ENCODE measurements around the gene BBS4. TPM values are rescaled to one million over a fixed set of nuclear protein-coding genes. Genes with fewer than 3 reads are reported as not detected.
"Not testable (repeated sequence)": the region's sequence is repeated elsewhere in the genome, so short reads cannot be mapped to it uniquely, and the experiment has no call there.

BBS4 gene, protein sequence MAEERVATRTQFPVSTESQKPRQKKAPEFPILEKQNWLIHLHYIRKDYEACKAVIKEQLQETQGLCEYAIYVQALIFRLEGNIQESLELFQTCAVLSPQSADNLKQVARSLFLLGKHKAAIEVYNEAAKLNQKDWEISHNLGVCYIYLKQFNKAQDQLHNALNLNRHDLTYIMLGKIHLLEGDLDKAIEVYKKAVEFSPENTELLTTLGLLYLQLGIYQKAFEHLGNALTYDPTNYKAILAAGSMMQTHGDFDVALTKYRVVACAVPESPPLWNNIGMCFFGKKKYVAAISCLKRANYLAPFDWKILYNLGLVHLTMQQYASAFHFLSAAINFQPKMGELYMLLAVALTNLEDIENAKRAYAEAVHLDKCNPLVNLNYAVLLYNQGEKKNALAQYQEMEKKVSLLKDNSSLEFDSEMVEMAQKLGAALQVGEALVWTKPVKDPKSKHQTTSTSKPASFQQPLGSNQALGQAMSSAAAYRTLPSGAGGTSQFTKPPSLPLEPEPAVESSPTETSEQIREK
- 17.1 TPM for total RNA-seq

DNA sequence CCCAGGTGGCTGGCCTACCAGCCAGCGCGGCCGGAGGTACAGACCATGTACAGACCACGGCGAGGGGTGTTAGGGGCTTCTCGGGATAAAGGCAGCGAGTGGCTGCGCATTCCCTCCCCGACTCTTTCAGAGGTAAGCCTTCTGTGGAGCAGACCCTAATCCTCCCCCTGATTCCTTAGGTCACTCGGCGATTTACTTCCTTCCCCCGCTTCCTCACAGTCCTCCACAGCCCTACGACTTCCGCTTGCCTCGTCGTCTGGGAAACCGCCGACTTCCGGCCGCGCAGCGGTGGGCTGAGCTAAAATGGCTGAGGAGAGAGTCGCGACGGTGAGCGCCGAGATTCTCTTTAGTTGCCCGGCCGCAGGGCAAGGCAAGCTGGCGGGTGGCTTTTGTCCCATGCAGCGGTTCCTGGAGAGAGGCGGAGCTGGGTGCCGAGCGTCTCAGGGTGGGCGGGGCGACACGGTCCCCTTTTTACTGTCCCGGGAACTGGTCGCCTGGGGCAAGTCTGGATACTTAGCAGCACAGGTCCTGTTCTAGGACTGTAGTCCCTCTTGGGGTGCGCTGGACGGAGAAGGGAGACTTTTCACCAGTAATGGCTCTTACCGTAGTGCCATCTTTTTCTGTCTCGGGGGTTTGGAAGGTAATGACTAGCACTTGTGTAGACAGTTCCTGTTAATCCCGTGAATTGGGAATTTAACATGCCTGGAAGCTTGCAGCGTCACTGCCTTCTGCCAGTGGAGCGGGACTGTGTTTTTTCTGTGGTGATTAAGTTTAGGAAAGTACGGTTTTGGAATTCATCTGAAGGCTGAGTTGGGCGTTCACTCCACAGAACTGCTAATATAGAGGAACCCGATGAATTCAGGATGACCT lies at the start of gene BBS4, which contains the start of gene HIGD2B:
Gene BBS4, plus strand, starts transcription at position 283 of the 870 bp plus-strand sequence. Its CDS starts 21 bp downstream, at position 304.
Gene HIGD2B, minus strand, starts transcription at position 258 of the 870 bp plus-strand sequence. CDS start 9,808 bp downstream, outside the sequence.
- FAIRE-seq (no peak), DNase-seq (ENCODE audit: low spot score in 2 of 2) (peak; percentile 41 to 69)

DNA sequence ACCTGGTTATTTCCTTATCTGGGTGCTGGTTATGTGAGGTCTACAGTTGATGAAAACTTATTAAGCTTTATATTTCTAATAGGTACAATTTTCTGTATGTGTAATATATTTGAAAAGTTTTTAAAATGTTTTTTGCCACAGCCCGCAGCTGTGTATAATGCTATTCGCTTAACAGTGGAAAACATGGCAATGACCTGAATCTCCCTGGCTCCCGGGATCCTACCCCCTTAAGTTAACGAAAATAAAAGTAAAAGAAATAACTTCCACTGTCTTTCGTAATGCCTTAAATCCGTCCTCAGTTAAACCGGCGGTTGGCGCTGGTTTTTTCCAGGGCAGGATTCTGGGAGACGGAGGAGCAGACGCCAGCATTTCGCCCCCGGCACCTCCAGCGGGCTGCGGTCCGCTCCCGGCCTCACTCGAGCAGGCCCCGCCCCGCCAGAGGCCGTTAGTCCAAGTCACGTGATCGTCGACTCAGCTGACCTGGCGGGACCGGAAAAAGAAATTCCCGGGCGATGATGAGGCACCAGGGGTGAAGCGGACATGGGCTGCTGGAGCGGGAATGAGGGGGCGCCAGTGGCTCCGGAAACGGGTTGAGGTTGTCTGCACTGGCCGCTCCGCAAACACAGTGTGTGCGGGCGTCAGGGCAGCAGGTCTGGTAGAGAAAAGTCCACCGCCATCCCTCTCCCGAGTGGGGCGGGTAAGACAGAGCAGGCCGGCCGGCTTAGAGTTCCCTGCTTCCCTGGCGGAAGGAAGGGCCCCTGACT lies 49.3 kb upstream of the BBS4 start:
- not testable (repeated sequence) for DNase-seq (ENCODE audit: low spot score in 2 of 2); FAIRE-seq

DNA sequence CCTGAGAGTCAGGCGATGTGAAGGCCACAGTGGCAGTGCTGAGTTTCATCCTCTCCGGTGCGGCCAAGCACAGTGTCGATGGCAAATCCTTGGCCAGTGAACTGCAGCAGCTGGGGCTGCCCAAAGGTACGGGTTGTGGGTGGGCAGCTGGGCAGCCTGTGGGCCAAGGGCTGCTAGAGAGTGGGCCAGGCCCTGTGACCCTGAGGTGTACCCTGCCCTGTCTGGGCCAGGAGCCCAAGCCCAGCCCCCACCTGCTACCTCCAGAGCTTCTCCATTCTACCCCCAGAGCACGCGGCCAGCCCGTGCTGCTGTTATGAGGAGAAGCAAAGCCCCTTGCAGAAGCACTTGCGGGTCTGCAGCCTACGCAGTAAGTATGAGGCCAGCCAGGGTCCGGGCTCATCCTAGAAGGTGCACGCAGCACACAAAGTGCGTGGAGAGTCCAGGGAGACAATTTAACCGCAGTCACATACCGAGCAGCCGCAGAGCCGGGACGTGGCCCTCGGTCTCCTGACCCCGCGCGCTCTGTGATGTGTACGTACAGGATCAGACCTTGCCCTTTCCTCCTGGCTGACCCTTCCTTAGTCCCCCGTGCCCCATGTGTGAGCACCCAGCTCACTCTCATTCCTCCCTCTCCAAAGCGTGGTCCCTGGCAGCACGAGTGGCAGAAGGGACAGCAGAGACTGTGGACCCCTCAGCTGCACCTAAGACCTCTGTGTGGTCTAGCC lies 46.1 kb upstream of the BBS4 start:
- FAIRE-seq; DNase-seq (ENCODE audit: low spot score in 2 of 2): not testable (repeated sequence)

DNA sequence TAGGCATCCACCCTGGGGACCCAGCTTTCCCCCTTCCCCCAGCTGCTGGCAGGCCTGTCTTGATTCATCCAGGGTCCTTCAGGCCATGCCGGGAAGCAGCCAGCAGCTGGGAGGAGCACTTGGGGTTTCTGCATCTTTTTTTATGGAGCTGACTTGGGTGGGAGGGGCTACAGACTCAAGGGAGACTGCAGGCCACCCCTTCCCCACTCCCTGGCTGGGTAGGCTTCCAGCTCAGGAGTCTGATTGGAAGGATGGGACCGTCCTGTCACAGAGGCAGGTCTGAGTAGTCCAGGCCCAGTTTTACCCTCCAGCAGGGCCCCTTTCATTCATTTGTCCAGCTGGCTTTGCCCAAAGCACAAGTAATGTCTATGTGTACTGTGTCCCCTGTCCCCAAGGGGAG lies 43.7 kb upstream of the BBS4 start:
- not testable (repeated sequence) for FAIRE-seq; DNase-seq (ENCODE audit: low spot score in 2 of 2)

DNA sequence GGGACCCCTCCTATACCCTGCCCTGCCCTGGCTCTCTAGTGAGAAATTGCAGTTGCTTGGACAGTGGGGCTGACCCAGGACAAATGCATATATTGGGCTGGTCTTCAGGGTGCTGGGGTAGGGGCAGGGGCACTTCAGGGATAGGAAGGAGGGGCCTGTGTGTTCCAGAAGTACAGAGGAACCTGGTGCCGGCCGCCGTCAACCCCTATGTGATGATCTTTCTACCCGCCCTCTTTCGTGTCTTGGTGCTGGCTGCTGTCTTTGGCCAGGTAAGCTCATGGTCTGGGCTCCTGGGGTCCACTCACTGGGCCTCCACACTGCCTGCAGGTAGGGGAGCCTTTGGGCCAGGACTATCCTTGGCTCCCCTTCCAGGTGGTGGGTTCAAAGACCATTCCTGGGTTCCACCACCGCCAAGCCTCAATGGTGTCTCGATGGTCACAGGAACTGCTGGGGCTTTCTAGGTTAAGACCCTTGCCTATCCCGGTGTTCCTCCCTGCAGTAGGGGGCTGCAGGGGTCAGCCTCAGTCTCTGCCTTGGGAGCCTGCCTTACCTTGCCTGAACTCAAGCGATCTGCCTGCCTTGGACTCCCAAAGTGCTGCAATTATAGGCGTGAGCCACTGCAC lies 37.3 kb upstream of the BBS4 start:
- DNase-seq (ENCODE audit: low spot score in 2 of 2); FAIRE-seq: not testable (repeated sequence)

DNA sequence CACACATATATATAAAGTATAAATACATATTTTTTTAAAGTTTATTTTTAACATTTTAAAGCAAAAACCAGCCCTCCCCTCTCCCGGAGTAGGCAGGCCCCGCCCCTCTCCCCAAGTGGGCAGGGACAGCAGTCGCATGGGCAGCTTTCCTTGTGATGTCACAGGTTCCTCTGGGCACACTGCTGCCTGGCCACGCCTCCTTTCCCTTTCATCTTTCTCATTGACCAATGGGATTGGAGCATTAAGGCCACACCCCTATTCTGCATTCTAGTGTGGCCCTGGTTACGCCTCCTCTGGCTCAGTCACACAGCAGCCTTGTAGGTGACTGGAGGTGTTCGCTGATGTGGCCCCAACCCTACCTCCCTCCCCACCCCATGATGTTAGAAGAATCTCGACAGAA lies 31.6 kb upstream of the BBS4 start, which contains the start of gene GOLGA6B:
Gene GOLGA6B, plus strand, starts transcription at position 301 of the 400 bp plus-strand sequence. Its CDS starts 41 bp downstream, at position 342.
- FAIRE-seq; DNase-seq (ENCODE audit: low spot score in 2 of 2): not testable (repeated sequence)

DNA sequence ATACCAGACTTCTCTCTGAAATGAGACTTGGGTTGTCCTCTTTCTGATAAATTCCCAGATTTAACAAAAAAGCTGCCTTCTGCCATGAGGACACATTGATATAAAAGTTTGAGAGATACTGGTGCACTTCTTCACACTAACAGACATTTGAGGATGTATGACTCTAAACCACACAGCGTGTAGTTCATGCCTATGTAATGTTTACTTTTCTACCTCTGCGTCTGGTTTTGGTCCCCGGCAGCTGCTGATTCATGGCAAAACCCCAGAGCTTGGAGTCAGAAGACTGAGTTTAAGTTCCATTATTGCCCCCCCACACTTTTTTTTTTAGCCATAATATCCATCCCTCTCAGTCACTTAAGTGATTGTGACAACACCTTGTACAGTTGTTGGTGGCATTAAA lies 30.0 kb upstream of the BBS4 start:
- not testable (repeated sequence) for FAIRE-seq; DNase-seq (ENCODE audit: low spot score in 2 of 2)

DNA sequence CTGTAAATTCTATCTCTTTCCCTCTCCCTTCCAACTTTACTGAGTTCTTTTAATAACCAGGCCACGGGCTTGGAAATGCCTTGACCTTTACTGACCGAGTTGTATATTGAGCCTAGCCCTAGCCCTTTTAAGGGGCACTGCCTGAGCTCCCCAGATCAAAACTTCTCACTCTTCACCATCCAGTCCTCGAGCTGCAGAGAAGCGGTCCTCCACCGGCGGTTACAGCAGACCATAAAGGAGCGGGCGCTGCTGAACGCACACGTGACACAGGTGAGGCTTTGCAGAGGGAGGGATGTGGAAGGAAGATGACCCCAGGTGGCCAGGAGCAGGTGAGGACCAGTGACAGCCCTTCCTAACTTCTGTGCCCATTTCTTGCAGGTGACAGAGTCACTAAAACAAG lies 24.9 kb upstream of the BBS4 start:
- not testable (repeated sequence) for FAIRE-seq; DNase-seq (ENCODE audit: low spot score in 2 of 2)

DNA sequence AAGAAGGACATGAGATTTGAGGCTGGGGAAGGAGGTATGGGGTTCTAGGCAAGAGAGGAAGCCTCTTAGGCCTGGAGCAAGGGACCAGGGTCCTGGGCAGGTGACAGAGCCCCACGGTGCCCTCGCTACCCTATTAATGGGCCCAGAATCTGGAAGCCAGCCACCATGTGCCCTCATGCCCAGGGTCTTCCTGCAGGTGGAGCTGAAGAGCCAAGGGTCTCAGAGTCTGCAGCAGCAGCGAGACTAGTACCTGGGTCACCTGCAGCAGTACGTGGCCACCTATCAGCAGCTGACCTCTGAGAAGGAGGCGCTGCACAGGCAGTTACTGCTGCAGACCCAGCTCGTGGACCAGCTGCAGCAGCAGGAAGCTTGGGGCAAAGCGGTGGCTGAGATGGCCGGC lies 22.1 kb upstream of the BBS4 start:
- not testable (repeated sequence) for FAIRE-seq; DNase-seq (ENCODE audit: low spot score in 2 of 2)

DNA sequence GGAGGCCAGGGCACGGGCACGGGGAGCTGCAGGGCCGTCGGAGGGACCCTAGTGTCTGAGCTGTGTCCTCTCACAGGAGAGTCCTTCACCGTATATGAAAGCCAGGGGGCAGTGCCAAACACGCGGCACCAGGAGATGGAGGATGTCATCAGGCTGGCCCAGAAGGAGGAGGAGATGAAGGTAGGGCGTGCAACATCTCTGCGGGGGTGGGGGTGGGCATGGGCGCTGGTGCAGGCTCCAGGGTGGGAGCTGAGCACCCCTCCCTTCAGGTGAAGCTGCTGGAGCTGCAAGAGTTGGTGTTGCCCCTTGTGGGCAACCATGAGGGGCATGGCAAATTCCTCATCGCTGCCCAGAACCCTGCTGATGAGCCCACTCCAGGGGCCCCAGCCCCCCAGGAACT lies 20.3 kb upstream of the BBS4 start:
- not testable (repeated sequence) for DNase-seq (ENCODE audit: low spot score in 2 of 2); FAIRE-seq

DNA sequence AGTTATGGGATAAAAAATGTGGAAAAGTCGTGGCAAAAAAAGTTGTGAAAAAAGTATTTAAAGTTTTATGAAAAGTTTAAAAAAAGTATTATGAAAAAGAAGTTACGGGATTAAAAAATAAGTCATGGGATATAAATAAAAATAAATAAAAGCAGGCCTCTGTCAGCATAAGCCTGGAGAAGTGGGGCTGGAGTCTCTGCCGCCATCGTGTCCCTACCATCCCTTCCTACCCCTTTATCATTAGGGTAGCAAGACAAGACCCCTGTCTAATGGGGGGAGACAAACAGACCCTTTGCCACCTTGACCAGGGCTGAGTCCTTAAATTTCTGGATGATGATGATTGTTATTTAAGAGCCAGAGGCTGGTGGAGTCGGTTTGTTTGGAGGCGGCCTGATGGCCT lies 16.2 kb upstream of the BBS4 start:
- not testable (repeated sequence) for DNase-seq (ENCODE audit: low spot score in 2 of 2)
- peak; percentile 88 for FAIRE-seq

DNA sequence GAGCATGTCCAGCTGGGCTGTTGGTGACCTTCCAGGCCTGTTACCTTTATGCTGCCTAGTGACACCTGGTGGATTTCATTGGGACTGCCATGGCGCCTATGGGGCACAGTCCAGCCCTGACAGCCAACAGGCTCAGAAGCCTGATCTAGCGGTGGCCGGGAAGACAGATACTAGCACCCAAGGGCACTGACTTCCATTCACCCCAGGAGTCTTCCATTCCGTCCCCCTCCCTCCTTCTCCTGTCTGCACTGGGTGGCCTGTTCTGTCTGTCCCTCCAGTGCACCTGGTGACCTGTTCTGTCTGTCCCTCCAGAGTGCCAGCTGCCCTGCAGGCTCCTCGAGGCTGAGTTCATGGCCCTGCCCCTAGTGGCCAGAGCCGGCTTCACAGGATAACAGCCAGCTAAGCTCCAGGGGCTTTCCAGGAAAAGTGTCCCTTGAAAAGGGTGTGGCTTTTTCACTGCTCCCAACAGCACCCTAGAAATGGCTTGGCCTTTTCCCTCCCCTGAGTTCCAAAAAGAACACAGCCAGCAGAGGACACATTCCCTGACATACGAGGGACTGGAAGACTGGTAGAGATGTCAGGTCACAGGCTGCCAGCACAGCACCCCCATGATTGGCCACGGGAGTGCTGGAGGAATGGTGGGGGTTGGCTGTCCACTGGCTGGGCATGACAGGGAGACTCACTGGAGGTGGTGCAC lies 15.2 kb upstream of the BBS4 start:
- not testable (repeated sequence) for FAIRE-seq
- peak in 1 of 2 donors; percentile 29 for DNase-seq (ENCODE audit: low spot score in 2 of 2)

DNA sequence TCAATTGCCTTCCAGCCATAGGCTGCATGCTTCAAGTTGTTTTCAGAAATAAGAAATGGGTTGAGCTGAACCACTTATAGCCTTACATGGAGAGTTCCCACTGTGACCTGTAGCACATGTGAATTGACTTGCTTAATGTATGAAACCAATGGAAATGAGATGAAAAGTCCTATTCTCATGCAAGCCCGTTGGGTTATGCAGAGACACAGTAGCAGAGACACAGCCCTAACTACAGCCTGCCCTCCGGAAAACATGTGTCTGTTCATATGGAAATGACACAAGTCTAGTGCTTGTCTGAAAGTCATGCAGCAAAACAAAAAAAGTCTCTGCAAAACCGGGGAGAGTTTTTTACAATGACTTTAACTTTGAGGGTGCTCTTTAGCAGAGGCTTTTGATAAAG lies 14.5 kb upstream of the BBS4 start:
- DNase-seq (ENCODE audit: low spot score in 2 of 2) (no peak), FAIRE-seq (no peak)

DNA sequence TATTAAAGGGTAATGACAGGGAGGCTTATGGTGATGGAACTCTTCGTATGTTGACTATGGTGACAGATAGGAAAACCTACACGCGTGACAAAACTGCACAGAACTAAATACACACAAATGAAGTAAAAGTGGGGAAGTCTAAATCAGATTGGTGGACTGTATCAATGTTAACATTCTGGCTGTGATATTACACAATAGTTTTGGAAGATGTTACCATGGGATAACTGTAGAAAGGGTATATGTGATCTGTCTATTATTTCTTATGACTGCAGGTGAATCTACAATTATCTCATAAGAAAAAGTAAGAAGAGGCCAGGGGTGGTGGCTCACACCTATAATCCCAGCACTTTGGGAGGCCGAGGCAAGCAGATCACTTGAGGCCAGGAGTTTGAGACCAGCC lies 9.2 kb upstream of the BBS4 start:
- FAIRE-seq (no peak), DNase-seq (ENCODE audit: low spot score in 2 of 2) (no peak)

DNA sequence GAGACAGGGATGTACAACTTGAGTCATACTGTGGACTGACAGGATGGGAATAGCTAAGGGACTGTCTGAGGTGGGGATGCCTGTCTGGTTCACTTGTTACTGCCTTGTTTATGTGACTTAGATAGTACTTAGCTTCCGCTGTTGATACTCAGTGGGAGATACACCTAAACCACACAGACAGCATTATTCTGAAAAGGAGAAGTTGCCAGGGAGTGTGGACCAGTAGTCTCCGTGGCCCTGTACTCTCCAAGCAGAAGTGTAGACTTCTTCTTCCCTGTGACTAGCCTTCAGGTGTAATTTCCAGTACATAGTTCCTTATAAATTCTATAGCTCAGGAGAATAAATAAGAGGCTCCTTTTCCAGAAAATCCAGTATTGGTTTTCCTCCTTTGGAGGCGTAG lies 5.1 kb upstream of the BBS4 start:
- no peak for DNase-seq (ENCODE audit: low spot score in 2 of 2)
- FAIRE-seq = no peak

DNA sequence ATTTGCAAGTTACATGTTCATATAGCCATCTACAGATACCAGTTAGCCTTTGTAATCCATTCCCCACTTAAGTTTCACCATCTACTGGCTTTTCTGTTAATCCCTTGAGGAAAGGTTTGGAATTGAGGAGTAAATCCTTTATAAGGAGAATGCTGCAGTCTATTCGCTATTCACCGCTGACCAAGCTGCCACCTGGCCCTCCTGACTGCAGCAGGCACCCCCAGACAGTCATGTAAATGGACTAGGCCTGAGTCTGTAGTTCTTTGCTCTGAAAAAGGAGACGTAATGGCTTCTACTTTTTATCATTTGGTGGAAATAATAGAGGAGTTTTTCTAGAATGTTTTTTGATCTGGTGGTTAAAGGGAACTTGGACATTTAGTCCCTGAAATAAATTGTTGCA lies 3.2 kb upstream of the BBS4 start:
- DNase-seq (ENCODE audit: low spot score in 2 of 2) = no peak
- no peak for FAIRE-seq

DNA sequence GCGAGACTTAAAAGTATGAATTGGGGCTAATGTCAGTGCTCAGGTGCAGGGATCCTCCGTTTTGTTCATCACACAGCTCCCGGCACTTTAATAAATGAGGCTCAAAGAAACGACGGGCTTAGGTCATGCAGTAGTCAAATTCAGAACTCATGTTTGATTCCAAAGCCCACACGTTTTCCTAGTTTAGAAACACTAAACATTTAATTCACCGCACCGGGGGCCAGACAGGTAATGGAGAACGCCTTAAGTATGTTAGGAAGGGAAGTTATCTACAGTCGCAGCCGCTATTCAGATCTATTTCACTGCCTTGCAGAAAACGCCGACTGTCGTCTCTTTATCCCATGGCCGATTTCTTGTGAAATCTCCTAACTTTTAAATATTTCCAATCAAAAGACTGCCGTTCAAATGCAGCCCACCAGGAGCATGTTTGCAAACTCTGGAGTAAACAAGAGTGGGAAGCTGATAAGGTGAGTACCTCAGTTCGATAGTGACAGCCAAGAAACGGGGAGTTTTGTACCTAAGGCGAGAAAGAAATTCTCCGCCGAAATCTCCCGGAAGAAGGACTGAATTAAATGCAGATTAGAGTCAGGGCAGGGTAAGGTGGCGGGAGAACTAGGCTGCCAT lies 594 bp upstream of the BBS4 start:
- DNase-seq (ENCODE audit: low spot score in 2 of 2) = no peak
- no peak for FAIRE-seq

DNA sequence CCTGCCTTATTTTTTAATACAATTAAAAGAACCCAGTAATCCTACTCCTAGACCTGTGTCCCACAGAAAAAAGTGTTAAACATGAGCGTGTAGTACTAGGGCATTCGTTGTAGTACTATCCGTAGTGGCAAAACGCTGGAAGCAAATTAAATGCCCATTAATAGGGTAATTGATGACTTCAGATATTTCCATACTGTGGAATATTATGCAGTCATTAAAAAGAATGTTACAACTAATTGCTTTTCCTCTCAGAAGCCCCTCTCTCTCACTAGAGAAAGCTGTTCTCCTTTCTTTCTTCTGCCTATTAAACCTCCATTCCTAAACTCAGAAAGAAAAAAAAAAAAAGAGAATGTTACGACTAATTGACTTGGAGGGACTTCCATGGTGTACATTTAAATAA lies 2.7 kb downstream of the BBS4 start:
- no peak for DNase-seq (ENCODE audit: low spot score in 2 of 2)
- FAIRE-seq = no peak
